ENCODE results near the gene KRTAP10-5.
"Not testable (repeated sequence)": the region's sequence is repeated elsewhere in the genome, so short reads cannot be mapped to it uniquely, and the experiment has no call there.

KRTAP10-5 gene

DNA sequence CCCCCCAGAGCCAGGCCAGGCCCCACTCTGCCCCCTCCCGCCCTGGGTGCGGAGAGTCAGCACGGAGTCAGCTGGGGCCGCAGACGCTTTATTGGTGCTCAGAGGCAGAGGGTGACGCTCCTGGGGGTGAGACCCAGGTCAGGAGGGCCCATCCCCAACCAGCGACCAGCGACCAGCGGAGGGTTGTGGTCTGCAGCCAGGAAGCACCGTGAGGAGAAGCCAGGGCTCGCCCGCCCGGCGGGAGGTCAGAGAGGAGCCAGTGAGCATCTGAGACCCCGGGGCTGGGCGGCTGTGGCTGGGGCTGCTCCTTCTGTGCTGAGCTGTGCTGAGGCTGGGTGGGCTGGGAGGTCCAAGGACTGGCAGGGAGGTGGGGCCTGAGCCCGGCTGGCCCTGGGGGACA is 30.1 kb downstream of the KRTAP10-5 start:
- DNase-seq (ENCODE audit: low read depth in 2 of 2): not testable (repeated sequence)

DNA sequence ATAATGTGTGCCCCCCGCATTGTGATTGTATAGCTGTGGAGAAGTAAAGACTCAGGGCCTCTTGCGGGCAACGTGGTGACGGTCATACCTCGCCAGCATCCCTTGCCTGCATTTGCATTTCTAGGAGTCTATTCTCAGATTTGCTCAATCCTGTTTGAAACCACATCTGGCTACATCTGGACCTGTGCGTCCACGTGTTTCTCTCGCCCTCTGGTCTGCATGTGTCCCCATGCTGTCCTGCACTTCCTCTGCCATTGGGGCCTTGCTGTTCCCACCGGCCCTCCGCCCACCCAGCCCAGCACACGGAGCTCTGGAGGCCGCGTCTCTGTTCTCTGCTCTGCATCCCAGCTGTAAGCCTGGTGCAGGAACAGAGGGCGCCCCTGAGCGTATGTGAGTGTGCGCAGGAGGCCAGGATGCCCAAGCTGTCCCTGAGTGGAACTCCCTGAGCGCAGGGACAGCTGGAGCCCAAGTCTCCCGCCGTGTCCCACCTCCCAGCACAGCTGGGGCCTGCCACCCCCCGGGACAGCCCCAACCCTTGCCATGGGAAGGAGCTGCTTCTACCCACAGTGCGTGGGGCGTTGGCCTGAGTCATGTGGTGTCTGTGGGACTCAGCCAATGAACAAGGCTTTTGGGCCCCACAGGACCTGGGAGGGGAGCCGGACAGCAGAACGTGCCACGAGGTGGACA is 30.7 kb downstream of the KRTAP10-5 start:
- no peak for DNase-seq (ENCODE audit: low read depth in 2 of 2)

DNA sequence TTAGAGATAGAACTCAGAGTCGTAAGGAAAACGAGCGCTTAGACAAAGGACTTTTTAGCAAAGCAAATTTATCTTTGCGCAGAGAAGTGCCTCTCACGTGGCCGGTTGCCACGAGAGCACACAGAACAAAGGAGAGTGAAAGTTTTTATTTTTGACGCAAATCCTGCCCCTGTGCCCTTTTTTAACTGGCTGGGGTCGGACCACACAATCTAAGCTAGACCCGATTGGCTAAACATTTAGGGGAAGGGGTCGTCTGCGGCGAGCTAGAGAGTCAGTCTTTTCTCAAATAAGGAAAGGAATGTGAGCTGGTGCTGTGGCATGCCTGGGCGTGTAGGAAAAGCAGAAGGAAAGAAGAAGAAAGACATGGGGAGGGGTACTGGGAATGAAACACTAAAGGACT is 31.5 kb downstream of the KRTAP10-5 start:
- no peak for DNase-seq (ENCODE audit: low read depth in 2 of 2)

DNA sequence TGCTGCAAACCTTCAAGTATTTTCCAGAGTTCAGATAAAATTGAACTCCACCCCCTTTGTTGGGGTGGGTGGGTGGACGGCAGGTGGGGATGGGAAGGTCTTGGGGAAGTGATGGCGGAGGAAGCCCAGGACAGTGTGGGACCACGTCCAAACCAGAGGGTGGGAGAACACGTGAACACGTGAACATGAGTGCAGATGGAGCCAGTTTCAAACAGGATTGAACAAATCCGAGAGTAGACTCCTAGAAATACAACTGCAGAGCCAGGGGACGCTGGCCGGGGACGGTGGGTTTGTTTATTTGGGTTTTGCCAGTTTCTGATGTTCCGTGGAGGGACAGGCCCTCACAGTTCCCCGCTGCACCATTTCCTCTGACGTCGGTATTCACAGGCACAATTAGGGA is 32.0 kb downstream of the KRTAP10-5 start:
- DNase-seq (ENCODE audit: low read depth in 2 of 2): no peak

DNA sequence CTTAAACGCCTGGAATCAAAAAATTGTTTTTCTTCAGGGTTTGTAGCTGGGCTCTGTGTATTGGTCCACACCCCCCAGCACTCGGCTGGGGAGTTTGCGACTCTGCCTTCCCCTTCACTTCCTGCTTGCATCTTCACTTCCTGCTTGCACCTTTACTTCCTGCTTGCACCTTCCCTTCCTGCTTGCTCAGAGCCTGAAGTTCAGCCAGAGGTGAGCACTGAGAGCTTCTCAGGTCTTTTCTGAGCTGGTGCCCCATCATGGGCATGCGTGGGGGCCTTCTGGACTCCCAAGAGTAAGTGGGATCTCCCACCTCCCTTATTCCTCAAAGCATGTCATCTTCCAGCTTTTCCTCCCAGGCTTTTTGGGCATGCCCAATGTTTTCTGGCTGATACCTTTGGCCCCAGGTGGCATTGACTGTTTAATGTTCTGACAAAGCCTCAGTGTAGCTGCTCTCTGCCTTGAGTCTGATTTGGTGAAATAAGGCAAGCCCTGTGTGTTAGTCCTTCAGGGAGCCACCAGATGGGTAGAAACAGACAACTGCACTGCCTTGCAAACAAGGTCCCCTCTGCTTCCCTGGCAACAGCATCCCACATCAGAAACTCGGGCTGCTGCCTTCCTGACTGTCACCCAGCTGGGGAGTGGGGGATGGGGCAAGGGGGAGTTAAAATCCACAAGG is 32.6 kb downstream of the KRTAP10-5 start:
- DNase-seq (ENCODE audit: low read depth in 2 of 2): no peak

DNA sequence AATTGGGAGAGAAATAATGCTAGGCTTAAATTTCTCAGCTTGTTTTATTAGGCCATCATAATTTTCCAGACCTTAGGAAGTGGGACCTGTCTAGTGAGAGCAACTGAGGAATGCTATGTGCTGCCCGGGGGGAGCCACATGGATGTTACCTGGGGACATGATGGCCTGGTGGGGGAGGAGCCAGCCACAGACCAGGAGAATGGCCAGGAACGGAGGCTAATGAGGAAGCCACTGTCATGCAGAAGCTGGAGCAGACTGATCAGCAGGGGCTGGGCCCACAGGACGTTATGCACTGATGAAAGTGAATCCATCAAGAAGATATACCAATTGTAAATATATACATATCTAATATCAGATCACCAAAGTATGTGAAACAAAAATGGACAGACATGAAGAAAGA is 35.8 kb downstream of the KRTAP10-5 start:
- DNase-seq (ENCODE audit: low read depth in 2 of 2): no peak

DNA sequence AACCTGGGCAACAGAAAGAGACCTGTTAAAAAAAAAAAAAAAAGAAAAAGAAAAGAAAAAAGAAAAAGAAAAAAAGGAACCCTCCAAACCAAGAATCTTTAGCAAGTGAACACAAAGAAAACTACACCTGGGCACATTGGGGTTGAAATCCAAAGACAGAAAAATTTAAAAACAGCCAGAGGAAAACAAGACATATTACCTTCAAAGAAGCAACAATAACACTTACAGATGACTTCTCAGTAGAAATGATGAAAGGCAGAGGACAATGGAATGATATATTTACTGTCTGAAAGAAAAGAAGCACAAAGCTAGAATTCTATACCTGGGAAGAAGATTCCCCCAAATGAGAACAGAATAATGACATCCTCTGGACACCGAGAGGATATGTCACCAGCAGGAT is 37.7 kb downstream of the KRTAP10-5 start:
- DNase-seq (ENCODE audit: low read depth in 2 of 2): no peak

- no peak for DNase-seq (ENCODE audit: low read depth in 2 of 2)
These were observed 39.6 kb downstream of the KRTAP10-5 start for GRCh38 chr21:44540741-44541288.

GRCh38 chr21:44539991-44540666 is 40.3 kb downstream of the KRTAP10-5 start, which contains the start of gene KRTAP10-1:
KRTAP10-1 (minus strand) TSS chr21:44540195; CDS start chr21:44540150, 45 bp downstream.
- DNase-seq (ENCODE audit: low read depth in 2 of 2): no peak

DNA sequence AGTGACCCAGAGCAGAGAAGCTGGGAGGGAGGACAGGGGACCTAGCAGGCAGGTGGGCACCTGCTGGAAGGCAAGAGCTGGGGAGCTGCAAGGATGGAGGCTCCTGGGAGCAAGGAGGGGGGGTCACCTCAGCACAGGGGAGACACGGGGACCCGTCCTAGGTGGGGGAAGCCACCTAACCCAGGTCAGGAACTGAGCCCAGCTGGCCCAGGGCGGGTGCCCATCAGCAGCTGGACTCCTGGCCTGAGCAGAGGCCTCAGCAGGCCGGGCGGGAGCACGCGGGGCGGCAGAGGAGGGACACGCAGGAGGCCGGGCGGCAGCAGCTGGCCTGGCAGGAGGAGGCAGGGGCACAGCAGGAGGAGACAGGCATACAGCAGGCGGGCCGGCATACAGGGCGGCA is 41.4 kb downstream of the KRTAP10-5 start:
- DNase-seq (ENCODE audit: low read depth in 2 of 2): no peak

- DNase-seq (ENCODE audit: low read depth in 2 of 2): no peak
These were observed 42.2 kb downstream of the KRTAP10-5 start for GRCh38 chr21:44537930-44538911.

GRCh38 chr21:44535963-44536362 is 44.4 kb downstream of the KRTAP10-5 start:
- DNase-seq (ENCODE audit: low read depth in 2 of 2): no peak

DNA sequence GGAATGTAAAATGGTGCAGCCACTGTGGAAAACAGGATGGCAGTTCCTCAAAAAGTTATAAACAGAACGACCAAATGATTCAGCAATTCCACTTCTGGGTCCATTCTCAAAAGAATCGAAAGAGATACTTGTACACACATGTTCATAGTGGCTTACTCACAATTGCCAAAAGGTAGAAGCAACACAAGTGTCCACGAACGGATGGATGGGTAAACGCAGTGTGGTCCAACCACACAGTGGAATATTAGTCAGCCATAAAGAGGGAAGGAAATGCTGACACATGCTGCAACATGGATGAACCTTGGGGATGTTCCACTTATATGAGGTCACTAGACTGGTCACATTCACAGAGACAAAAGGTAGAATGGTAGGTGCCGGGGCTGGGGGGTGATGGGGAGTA is 45.7 kb downstream of the KRTAP10-5 start:
- DNase-seq (ENCODE audit: low read depth in 2 of 2): no peak

GRCh38 chr21:44533891-44534627 is 46.3 kb downstream of the KRTAP10-5 start:
- no peak for DNase-seq (ENCODE audit: low read depth in 2 of 2)

DNA sequence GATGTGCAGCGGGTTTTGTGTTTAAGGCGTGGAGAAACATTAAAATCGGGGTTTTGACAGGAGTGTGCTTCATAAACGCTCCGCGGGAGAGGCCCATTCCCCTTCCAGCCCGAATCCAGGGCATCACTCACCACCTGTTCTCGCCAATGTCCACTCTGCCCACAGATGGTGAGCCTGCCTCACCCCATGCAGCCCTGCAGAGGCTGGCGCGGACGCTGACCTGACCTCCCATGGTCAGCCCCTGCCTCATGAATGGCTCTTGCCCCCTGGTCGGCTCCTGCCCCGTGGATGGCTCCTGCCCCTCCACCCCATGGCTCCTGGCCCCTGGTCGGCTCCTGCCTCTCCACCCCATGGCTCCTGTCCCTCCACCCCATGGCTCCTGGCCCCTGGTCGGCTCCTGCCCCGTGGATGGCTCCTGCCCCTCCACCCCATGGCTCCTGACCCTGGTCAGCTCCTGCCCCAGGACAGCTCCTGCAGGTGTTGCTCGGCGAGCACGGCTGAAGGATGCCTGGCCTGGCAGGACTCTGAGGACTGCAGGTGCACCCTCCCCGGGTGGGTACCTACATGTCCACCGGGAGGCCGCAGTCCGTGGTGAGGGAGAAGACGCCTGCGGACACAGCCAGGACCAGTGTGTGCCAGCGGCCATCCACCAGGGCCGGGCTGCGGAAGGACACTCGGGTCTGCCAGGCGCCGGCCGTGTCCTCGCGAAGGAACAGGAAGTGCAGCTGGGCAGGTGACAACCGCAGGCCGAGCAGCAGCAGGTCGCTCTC is 47.1 kb downstream of the KRTAP10-5 start:
- DNase-seq (ENCODE audit: low read depth in 2 of 2): no peak

GRCh38 chr21:44532712-44533111 is 47.7 kb downstream of the KRTAP10-5 start:
- no peak for DNase-seq (ENCODE audit: low read depth in 2 of 2)

GRCh38 chr21:44531606-44532564 is 48.5 kb downstream of the KRTAP10-5 start:
- DNase-seq (ENCODE audit: low read depth in 2 of 2): no peak

GRCh38 chr21:44530903-44531605 is 49.4 kb downstream of the KRTAP10-5 start:
- DNase-seq (ENCODE audit: low read depth in 2 of 2): no peak

All from stimulated activated CD4-positive, alpha-beta T cell treated with anti-CD3 and anti-CD28 coated beads, Interleukin-1b, Interleukin-23, amount 100 ng/mL, for 1 hour (primary cell).